NCI-H2196 treated with DMSO at 0.1 percent for 48 hours (cell line): ENCODE results near the gene DCAF15.

Source experiments
- DNase-seq: peaks from one replicate; lab custom pipeline; 2025; ENCODE audit not compliant: unreplicated experiment; lab: John Stamatoyannopoulos, UW

Gene DCAF15

DNA sequence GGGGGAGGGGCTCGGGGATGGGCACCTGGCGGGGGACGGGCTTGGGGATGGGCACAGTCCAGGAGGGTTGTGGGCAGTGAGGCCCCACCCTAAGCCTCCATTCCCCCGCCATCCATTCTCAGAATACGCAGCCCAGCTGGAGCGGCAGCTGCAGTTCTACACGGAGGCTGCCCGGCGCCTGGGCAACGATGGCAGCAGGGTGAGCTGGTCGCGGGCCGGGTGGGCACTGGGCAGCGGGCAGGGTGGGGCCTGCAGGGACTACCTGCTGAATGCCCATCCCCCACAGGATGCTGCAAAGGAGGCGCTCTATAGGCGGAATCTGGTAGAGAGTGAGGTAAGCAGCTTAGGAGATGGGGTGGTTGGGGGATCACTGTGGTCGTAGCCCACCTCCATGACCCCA is 22.4 kb upstream of the DCAF15 start:
- DNase-seq = no peak

GRCh38 chr19:13930402-13930801 is 21.9 kb upstream of the DCAF15 start:
- no peak for DNase-seq

- DNase-seq = no peak
Measured at GRCh38 chr19:13931391-13932148, 20.7 kb upstream of the DCAF15 start.

DNA sequence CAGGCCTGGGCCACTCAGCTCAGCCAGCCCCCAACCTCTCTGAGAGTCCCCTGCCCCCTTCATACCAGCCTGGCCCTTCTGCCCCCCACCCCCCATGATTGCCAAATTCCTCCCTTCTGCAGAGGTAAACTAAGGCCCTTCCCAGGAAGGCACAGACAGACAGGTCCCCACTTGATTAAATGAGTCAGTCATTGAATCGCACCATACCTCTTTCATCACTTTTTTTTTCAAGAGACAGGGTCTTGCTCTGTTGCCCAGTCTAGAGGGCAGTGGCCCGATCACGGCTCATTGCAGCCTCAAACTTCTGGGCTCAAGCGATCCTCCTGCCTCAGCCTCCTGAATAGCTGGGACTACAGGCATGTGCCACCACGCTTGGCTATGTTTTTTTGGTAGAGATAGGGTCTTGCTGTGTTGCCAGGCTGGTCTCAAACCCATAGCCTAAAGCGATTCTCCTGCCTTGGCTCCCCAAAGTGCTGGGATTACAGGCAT is 20.1 kb upstream of the DCAF15 start:
- no peak for DNase-seq

- DNase-seq = no peak
Measured at GRCh38 chr19:13932911-13933393, 19.4 kb upstream of the DCAF15 start.

GRCh38 chr19:13934785-13935109 is 17.6 kb upstream of the DCAF15 start:
- DNase-seq = no peak

DNA sequence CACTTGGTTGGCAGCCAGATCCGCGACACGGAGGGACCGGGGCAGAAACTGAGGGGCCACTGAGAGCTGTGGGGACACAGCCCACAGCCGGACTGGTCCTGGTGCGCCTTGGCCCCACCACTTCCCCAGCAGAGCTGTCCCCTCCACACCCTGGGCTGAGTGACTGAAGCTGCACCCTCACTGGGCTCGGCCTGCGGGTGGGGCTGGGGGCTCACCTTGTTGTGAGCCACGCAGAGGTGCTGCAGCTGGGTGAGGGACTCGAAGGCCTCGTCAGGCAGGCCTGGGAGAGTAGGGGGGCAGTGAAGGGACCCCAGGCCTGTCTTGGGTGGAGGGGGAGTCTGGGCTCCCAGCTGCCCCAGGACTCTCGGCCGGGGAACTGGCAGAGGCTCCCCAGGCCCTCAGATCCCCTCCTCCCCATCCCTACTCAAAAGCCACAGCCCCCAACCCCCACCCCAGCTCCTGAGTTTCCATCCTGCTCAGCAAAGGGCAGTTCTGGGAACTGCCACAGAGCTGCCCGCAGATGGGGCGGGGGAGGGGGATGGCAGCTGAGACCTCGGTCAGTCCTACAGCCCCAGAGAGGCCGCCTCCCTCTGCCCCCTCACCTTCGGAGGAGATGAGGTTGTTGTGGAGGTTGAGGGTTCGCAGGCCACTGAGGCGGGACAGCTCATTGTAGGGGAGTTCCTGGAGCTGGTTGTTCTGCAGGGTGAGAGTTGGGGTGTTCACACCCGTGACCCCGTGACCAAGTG is 16.4 kb upstream of the DCAF15 start:
- no peak for DNase-seq

DNA sequence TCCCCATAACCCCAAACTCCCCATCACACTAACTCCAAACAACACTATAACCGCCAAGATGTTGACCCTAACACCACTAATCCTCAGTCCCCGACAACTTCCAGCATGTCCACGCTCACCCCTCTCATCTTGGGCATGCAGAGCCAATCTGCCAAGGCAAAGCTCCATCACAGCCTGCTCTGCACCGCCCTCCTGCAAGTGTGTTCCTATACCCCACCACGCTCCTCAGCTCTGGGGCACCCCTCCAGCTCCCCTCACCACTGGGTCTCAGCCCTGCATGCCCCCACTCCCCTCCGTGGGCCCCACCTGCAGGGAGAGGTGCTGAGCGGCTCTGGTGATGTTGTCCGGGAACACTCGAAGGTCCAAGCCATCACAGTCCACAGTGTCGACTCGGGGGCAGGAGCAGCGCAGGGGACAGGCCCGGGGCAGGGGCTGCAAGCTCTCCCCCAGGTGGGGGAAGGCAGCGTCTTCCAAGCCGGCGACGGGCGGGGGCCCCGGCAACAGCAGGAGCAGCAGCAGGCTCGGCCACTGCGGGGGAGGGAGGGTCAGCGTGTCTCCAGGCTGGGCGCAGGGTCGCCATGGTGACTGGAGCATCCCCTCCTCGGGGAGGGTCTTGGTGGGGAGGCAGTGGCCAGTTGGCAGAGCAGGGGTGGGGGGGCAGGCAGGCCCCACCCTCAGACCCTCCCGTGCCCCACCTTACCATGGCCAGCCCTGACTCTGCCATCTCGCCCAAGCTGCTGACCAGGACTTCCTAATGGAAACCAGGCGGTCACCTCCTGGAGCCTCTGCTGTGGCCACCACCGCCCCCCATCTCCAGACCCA is 14.6 kb upstream of the DCAF15 start:
- no peak for DNase-seq

DNA sequence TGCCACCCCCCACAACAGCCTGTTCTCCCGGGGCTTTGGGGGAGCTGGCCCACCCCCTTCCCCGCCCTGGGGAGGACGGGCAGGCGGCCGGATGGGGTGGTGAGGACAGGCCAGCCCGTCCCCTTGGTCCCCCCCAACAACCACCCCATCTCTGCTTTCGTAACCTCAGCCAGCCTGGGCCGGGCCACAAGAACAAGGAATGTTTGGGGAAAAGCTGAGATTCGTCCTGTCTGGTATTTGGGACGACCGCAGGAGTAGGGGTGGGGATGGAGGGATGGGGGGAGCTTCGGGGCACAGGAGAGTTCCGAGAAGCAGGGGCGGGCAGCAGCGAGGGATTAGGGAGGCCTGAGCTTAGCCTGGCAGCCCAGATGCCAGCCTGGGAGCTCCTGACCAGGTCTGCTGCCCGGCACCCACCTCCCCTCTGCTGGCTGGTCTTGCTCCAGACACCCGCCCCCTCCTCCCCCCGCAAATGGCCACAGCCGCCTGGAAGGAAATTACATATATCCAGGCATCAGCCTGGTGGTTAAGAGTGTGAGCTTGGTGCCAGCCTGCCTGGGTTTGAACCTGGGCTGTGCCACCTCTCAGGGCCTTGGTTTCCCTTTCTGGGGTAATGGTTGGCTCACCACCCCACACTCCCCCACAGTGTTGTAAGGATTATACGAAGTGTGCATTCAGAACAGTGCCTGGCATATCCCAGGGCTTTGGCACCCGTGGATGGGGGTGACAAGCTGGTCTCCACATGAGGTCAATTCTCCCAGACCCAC is 13.8 kb upstream of the DCAF15 start, which contains the start of gene PODNL1:
PODNL1 (minus strand) TSS at position 117 of the 764 bp plus-strand sequence. CDS start 236 bp downstream, outside the sequence.
- DNase-seq = no peak

- no peak for DNase-seq
Measured at GRCh38 chr19:13942023-13942684, 10.2 kb upstream of the DCAF15 start.

- no peak for DNase-seq
Measured at GRCh38 chr19:13946414-13946813, 5.9 kb upstream of the DCAF15 start.

DNA sequence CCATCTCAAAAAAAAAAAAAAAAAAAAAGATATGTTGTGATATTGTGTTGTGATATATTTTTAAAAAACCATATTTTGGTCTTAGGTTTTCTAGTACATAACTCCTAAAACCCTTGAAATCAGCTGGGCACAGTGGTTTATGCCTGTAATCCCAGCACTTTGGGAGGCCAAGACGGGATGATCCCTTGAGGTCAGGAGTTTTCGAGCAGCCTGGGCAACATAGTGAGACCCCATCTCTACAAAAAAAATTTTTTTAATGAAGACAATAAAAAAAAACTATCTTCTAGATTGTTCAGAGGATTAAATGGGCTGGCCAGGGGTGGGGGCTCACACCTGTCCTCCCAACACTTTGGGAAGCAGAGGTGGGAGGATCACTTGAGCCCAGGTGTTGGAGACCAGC is 1.3 kb upstream of the DCAF15 start:
- DNase-seq = no peak

GRCh38 chr19:13951799-13952153 is 533 bp upstream of the DCAF15 start:
- no peak for DNase-seq

DNA sequence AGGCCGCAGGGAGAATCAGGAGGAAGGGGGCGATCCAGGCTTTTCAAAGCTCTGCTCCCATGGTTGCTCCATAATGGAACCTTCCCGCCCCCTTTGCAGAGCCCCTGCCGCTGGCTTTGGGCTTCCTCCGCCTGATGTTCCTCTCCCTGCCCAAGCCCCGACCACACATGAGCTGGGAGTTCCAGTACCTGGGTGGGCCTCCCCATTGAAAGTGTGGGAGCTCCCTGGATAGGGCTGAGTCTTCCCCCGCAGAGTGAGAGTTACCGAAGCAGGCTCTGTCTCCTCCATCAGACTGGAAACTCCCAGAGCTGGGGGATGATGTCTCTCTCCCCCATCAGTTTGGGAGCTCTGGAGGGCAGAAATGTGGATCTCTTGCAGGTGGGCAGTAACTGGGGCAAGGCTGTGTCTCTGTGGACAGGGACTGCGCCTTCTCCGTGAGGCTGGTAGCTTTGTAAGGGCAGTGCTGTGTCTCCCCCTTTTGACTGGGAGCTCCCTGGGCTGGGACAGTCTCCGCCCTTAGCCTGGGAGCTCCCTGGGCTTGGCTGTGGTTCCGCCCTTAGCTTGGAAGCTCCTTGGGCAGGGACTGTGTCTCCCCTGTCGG is 722 bp downstream of the DCAF15 start:
- no peak for DNase-seq

DNA sequence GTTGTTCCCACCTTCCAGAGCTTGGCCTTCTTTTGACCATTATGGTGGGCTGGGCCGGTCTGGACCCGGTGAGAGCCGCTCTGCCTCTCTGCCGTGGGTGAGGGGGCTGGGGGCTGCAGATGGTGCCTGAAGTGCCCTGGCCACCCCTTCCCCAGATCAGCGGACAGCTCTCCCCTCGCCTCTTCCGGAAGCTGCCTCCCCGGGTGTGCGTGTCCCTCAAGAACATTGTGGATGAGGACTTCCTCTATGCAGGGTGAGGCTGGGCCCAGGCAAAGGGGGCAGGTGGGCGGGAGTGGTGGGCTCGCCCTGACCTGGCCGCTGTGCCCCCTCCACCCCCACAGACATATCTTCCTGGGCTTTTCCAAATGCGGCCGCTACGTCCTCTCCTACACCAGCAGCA is 1.9 kb downstream of the DCAF15 start:
- DNase-seq = no peak

GRCh38 chr19:13955662-13956364 is 3.5 kb downstream of the DCAF15 start:
- DNase-seq = no peak

GRCh38 chr19:13956365-13956744 is 4.0 kb downstream of the DCAF15 start:
- DNase-seq = no peak

GRCh38 chr19:13957051-13957450 is 4.7 kb downstream of the DCAF15 start:
- no peak for DNase-seq

DNA sequence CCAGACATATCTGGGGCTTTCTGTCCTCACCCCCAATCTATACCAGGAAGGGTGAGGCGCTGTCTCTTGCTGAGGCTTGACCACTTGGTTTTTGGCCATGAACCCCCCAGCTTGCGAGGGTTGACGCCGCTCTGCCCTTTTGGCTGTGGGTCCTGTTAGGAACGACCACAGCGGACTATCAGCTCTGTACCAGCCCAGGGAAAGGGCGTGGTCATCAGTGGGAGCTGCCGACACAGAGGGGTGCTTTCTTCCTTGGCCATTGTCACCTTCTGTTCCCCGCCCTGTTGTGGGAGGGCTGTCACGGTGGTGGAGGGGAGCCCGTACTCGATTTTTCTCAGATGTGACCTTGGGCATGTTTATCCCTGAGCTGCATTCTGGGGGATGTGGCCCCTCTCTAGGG is 5.7 kb downstream of the DCAF15 start:
- DNase-seq = no peak
